ENCODE data around the gene SLC12A8. TPM values are rescaled to one million over a fixed set of nuclear protein-coding genes. Genes with fewer than 3 reads are reported as not detected.

The SLC12A8 gene
- total RNA-seq, 2 experiments from 2014 or later, result 0.36 to 0.38 TPM

- Mint-ChIP-seq H3K4me3 (no peak overlapping the region), H3K27ac (no peak overlapping the region), H3K4me1 (ENCODE audit: low read depth) (peaks cover 13% of the 10 kb centered on the region), H3K27me3 (no peaks in the 10 kb centered on the region), H3K9me3 (no peaks in the 10 kb centered on the region), H3K36me3 (ENCODE audit: low read depth) (no peaks in the 10 kb centered on the region)
- ChIA-PET CTCF (no interaction called here), POLR2A (no interaction called here)
- Histone ChIP-seq H3K27me3 (ENCODE audit: control insufficient read depth in 1 of 2, insufficient read depth in 2 of 2, low read length in 2 of 2) (no peaks in the 10 kb centered on the region), H3K36me3 (ENCODE audit: insufficient read depth, low read length) (no peaks in the 10 kb centered on the region), H3K27ac (ENCODE audit: low read depth in 1 of 2, low read length in 2 of 2) (no peak overlapping the region), H3K4me1 (ENCODE audit: insufficient read depth, low read length) (peaks cover 7% of the 10 kb centered on the region), H3K4me3 (ENCODE audit: low read length) (no peak overlapping the region), H3K9me3 (ENCODE audit: control insufficient read depth in 1 of 2, insufficient read depth in 1 of 2, low read length in 2 of 2) (no peaks in the 10 kb centered on the region)
- DNase-seq (no peak), ATAC-seq (ENCODE audit: poor library complexity) (no peak)
- intact Hi-C loops (cut with DNase I, micrococcal nuclease), result no loop called here
- no peak for TF ChIP-seq CTCF (IDR thresholded peaks at IDR 0.05)
These were observed 83.0 kb downstream of the SLC12A8 start for GRCh38 chr3:125129512-125129997.

- no peak for TF ChIP-seq CTCF (IDR thresholded peaks at IDR 0.05)
- POLR2A ChIA-PET, result no interaction called here
- Histone ChIP-seq H3K4me1 (ENCODE audit: insufficient read depth, low read length) (peaks cover 7% of the 10 kb centered on the region), H3K27me3 (ENCODE audit: control insufficient read depth in 1 of 2, insufficient read depth in 2 of 2, low read length in 2 of 2) (no peaks in the 10 kb centered on the region), H3K9me3 (ENCODE audit: control insufficient read depth in 1 of 2, insufficient read depth in 1 of 2, low read length in 2 of 2) (no peaks in the 10 kb centered on the region), H3K36me3 (ENCODE audit: insufficient read depth, low read length) (no peaks in the 10 kb centered on the region), H3K4me3 (ENCODE audit: low read length) (no peak overlapping the region), H3K27ac (ENCODE audit: low read depth in 1 of 2, low read length in 2 of 2) (no peak overlapping the region)
- no peaks in the 10 kb centered on the region for H3K27me3 Mint-ChIP-seq
- no peaks in the 10 kb centered on the region for H3K36me3 Mint-ChIP-seq (ENCODE audit: low read depth)
- CTCF ChIA-PET, result no interaction called here
- H3K4me1 Mint-ChIP-seq (ENCODE audit: low read depth), result peaks cover 13% of the 10 kb centered on the region
- DNase-seq (no peak), ATAC-seq (ENCODE audit: poor library complexity) (no peak)
- intact Hi-C loops (cut with DNase I, micrococcal nuclease), result no loop called here
- H3K9me3 Mint-ChIP-seq, result no peaks in the 10 kb centered on the region
- no peak overlapping the region for H3K4me3 Mint-ChIP-seq
- H3K27ac Mint-ChIP-seq, result no peak overlapping the region
These were observed 83.6 kb downstream of the SLC12A8 start for GRCh38 chr3:125128861-125129501.

- Mint-ChIP-seq H3K27ac (no peak overlapping the region), H3K9me3 (no peaks in the 10 kb centered on the region), H3K36me3 (ENCODE audit: low read depth) (no peaks in the 10 kb centered on the region), H3K27me3 (no peaks in the 10 kb centered on the region), H3K4me3 (no peak overlapping the region), H3K4me1 (ENCODE audit: low read depth) (peaks cover 11% of the 10 kb centered on the region)
- ChIA-PET CTCF (no interaction called here), POLR2A (interaction anchor here (0.6 kb wide), 1 partner anchor 110 kb away, joined by 4 read pairs; no protein-coding TSS in a partner anchor)
- DNase-seq, result no peak
- intact Hi-C loops (cut with DNase I, micrococcal nuclease), result no loop called here
- no peak for ATAC-seq (ENCODE audit: poor library complexity)
- Histone ChIP-seq H3K36me3 (ENCODE audit: insufficient read depth, low read length) (no peaks in the 10 kb centered on the region), H3K4me1 (ENCODE audit: insufficient read depth, low read length) (peaks cover 8% of the 10 kb centered on the region), H3K4me3 (ENCODE audit: low read length) (no peak overlapping the region), H3K9me3 (ENCODE audit: control insufficient read depth in 1 of 2, insufficient read depth in 1 of 2, low read length in 2 of 2) (no peaks in the 10 kb centered on the region), H3K27ac (ENCODE audit: low read depth in 1 of 2, low read length in 2 of 2) (no peak overlapping the region), H3K27me3 (ENCODE audit: control insufficient read depth in 1 of 2, insufficient read depth in 2 of 2, low read length in 2 of 2) (no peaks in the 10 kb centered on the region)
- TF ChIP-seq CTCF (IDR thresholded peaks at IDR 0.05), result no peak
These were observed 86.2 kb downstream of the SLC12A8 start for GRCh38 chr3:125126323-125126722.

Data from CD4-positive, alpha-beta T cell (primary cell).